GM18858 (cell line): ENCODE results near the gene SOX2.
A peak's percentile ranks its signal among the peaks of the same experiment; 100 is the strongest.

Source experiments
- ATAC-seq: cut with Tn5 transposase; IDR thresholded peaks from one replicate; pipeline ENCODE4 v1.9.1; 2021; ENCODE audit not compliant: unreplicated experiment

The SOX2 gene

DNA sequence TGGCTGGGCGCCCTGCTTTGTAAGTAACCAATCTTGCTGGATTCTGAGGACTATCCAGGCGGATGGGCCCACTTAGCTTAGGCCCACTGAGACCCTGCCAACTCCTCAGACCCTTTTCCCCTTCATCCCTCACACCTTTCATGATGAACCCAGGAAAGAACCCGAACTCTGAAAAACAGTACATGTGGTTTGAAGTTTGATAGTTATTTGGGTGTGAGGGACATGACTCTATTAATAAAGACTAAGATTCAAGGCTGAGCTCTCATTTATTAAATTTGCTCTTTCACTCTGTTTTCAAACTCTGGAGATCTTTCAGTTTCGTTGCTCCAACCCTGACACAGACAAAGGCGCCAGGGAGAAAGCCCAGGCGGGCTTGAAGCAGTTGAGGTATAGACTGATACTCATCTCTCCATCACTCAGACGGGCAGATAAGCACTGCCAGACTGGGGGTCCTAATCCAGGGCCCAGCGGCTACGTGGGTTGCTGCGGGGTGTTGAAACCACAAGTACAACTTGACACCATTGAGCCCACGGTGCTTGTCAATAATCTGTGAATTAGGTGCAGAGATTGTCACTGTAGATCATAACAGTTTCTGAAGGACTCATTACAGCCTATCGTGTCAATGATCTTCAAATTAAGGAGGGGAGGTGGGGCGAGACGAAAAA, 7.2 kb upstream of the SOX2 start:
- no peak for ATAC-seq

DNA sequence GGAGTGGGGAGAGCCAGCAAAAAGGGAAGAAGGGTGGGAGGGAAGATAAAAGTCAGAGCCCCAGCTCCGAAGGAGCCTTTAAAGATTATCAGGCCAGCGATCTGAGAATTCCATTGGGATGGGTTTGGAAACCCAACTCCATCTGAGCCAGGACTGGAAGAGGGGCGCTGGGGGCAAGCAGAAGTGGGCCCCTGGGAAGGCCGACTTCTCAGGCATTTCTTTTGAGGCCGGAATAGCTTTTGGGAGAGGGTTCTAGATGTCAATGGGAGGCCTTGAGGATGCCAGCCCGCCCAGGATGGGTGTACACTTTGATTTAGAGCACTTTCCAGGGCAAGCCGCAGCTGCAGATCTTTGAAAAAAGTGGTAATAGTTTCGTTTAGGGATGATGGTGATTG, 6.6 kb upstream of the SOX2 start:
- ATAC-seq = no peak

DNA sequence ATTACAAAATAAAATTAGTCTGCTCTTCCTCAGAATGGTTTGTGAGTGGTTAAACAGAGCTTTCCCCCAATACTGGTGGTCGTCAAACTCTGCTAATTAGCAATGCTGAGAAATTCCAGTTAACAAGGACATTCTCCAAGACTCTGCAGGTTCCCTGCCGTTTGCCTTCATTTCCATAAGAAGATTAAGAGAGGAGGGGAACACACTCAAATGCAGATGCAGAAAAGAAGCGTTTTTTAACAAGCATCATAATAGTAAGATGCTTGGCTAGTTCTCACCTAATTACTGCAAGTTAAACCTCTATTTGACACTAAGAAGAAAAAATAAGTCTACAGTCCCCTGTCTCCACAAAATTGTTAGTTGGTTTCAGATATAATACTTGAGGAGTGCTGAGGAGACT, 3.7 kb upstream of the SOX2 start:
- no peak for ATAC-seq

DNA sequence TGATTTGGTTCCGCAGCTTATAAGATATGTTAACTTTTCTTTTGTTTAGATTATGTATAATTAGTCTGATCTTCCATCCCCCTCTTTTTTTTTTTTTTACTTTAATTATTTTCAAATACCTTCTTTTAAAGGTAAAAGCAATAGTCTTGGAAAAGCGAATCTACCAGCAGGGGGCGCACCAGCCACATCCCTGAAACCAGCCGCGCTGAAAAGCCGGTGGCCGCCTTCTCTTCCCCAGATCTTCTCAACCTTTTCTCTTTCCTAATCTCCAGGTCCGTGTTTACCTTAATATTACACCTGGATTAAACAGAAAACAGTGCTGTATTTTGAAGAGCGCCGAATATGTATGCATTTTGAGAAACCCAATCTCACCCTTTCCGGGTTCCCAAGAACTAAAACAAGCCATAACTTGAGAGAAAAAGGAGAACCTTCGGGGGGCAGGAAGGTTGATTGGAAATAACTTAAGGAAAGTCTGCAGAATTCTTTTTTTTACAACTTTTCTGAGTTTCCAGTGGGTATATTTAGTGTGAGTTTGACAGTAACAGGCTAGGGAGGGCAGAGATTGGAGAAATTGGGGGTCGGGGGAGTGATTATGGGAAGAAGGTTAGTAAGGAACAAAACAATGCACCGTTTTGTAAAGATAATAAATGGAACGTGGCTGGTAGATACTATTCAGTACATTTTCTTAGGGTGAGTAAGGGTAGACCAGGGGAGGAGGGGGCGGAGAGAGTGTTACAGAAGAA, 2.0 kb upstream of the SOX2 start:
- ATAC-seq = peak; percentile 39

DNA sequence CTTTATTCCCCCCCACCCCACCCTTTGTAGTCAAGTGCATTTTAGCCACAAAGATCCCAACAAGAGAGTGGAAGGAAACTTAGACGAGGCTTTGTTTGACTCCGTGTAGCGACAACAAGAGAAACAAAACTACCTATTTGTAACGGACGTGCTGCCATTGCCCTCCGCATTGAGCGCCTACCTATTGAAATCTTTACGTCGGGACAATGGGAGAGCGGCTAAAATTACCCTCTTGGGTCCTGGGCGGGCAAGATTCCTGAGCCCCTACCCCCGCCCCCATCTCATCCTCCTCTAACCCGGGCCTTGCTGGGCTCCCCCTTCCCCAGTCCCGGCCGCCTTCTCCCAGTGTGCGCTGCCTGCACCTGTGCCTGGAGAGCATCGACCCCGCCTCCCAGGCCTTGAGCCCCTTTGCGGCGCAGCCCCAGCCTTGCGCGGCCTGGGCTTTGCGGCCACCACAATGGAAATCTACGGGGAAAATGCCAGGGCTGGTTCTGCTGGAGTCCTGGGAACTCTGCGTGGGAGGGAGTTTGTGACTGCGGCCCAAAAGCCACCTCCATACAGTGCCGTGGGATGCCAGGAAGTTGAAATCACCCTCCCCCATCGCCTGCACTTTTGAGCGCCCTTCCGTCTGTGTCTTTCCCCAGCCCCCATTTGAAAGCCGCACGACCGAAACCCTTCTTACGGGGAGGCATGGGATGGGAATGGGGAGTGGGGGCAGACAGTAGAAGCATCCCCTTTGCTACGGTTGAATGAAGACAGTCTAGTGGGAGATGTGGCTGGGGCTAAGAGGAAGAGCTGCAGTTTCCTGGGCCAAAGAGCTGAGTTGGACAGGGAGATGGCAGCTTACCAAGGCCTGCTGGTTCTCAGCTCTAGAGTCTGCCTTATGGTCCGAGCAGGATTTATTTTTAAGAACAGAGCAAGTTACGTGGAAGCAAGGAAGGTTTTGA, 1.1 kb upstream of the SOX2 start:
- ATAC-seq = no peak

DNA sequence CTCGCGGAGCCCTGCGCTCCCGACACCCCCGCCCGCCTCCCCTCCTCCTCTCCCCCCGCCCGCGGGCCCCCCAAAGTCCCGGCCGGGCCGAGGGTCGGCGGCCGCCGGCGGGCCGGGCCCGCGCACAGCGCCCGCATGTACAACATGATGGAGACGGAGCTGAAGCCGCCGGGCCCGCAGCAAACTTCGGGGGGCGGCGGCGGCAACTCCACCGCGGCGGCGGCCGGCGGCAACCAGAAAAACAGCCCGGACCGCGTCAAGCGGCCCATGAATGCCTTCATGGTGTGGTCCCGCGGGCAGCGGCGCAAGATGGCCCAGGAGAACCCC, 464 bp downstream of the SOX2 start:
- ATAC-seq = no peak

DNA sequence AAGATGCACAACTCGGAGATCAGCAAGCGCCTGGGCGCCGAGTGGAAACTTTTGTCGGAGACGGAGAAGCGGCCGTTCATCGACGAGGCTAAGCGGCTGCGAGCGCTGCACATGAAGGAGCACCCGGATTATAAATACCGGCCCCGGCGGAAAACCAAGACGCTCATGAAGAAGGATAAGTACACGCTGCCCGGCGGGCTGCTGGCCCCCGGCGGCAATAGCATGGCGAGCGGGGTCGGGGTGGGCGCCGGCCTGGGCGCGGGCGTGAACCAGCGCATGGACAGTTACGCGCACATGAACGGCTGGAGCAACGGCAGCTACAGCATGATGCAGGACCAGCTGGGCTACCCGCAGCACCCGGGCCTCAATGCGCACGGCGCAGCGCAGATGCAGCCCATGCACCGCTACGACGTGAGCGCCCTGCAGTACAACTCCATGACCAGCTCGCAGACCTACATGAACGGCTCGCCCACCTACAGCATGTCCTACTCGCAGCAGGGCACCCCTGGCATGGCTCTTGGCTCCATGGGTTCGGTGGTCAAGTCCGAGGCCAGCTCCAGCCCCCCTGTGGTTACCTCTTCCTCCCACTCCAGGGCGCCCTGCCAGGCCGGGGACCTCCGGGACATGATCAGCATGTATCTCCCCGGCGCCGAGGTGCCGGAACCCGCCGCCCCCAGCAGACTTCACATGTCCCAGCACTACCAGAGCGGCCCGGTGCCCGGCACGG, 991 bp downstream of the SOX2 start:
- no peak for ATAC-seq

DNA sequence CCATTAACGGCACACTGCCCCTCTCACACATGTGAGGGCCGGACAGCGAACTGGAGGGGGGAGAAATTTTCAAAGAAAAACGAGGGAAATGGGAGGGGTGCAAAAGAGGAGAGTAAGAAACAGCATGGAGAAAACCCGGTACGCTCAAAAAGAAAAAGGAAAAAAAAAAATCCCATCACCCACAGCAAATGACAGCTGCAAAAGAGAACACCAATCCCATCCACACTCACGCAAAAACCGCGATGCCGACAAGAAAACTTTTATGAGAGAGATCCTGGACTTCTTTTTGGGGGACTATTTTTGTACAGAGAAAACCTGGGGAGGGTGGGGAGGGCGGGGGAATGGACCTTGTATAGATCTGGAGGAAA, 1.5 kb downstream of the SOX2 start:
- ATAC-seq = no peak

DNA sequence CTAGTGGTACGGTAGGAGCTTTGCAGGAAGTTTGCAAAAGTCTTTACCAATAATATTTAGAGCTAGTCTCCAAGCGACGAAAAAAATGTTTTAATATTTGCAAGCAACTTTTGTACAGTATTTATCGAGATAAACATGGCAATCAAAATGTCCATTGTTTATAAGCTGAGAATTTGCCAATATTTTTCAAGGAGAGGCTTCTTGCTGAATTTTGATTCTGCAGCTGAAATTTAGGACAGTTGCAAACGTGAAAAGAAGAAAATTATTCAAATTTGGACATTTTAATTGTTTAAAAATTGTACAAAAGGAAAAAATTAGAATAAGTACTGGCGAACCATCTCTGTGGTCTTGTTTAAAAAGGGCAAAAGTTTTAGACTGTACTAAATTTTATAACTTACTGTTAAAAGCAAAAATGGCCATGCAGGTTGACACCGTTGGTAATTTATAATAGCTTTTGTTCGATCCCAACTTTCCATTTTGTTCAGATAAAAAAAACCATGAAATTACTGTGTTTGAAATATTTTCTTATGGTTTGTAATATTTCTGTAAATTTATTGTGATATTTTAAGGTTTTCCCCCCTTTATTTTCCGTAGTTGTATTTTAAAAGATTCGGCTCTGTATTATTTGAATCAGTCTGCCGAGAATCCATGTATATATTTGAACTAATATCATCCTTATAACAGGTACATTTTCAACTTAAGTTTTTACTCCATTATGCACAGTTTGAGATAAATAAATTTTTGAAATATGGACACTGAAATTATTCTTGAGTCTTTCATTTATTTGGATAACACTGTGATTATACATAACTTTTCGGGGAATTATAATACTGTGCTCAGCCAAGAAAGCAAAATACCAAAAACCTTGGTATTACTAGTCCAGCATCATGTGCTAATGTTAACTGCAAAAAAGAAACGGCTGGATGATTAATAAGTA, 2.2 kb downstream of the SOX2 start:
- no peak for ATAC-seq

DNA sequence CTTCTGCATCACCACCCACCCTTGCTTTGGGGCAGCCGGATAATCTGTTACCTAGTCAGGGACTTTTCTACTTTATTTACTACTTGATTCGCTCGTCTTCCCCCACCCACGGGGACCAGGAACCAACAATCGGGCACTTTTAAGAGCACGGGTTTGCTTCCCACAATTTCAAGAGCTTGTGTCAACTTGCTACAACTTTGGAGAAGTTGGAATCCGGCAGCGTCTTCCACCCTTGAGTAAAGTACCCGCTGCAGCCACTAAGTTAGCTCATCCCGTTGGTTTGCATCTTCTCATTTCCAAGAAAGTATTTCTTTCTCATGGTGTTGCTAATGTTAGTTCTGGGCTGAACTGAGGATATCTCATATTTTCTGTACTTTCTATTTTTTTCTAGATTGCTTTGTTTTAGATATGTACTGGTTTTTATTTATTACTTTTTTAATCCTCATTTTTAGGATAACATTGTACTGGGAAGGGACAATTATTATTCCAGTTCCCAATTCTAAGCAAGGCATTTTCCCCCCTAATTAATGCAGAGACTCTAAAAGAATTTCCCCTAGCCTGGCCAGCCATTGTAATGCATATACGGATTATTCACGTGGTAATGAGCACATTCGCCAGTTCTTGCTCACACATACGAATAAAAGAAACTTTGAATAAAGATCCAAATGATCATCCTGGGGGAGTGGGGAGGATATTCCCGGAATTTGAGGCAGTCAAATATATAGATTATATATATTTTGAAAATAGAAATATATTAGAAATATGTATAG, 4.0 kb downstream of the SOX2 start:
- no peak for ATAC-seq

DNA sequence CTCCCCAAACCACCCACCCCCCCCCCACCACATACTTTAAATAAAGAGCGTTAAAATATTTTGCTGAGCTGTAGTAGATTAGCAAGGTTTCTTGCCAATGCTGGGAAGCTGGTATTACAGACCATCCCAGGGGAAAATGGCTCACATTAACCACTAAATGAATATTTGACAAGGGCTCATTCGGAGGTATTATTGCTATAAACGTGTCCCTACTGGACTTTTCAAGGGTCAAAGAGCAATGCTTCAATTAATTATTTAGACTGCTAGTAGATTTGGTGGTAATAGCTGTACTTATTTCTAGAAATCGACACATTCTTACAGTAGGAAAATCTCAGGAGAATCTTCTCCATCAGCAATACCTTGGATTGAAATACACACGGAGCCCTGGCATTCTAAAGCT, 5.2 kb downstream of the SOX2 start:
- no peak for ATAC-seq

DNA sequence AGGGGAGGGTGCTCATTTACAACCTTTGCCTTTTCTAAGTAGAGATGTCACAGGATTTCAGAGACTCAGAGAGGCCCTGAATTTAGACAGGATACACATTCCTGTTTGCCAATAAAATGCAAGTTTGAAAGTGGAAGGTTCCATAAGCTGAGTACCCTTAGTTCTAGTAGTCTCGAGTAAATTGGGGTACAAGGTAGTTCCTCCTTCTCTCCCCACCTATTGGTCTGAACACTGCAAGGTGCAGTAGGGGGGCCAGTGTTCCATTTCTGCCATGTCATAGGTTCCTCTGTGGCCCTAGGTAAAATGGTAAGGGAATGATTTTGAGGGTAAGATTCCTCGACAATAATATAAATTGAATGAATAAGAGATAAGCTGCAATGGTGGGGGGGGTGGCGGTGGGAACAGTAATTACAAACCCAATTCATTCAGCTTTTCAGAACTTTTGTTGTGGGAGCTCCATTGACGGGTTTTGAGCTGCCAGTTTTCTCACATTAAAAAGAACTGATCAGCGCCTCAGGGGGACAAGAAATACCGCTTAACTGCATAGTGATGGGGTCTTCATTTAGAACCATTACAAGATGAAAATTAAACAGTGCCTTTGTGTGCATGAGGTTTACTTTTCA, 5.9 kb downstream of the SOX2 start:
- ATAC-seq = no peak

DNA sequence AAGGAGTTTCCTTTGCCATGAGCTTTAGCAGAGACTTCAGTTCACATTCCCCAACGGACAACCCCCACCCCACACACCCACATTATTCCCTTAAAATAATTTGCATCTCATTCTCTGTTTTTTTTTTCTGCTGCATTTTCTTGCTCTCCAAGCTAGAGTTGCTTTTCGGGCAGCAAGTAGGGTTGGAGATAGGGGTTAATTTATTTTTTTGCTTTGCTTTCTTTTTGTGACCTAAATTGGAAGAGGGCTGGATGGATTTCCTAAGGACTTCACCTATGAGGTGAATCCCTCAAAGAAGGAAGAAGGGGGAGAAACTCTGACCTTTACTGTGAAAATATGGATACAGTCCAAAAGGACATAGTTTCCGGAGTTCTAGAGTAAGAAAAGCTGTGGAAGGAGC, 6.6 kb downstream of the SOX2 start:
- no peak for ATAC-seq

DNA sequence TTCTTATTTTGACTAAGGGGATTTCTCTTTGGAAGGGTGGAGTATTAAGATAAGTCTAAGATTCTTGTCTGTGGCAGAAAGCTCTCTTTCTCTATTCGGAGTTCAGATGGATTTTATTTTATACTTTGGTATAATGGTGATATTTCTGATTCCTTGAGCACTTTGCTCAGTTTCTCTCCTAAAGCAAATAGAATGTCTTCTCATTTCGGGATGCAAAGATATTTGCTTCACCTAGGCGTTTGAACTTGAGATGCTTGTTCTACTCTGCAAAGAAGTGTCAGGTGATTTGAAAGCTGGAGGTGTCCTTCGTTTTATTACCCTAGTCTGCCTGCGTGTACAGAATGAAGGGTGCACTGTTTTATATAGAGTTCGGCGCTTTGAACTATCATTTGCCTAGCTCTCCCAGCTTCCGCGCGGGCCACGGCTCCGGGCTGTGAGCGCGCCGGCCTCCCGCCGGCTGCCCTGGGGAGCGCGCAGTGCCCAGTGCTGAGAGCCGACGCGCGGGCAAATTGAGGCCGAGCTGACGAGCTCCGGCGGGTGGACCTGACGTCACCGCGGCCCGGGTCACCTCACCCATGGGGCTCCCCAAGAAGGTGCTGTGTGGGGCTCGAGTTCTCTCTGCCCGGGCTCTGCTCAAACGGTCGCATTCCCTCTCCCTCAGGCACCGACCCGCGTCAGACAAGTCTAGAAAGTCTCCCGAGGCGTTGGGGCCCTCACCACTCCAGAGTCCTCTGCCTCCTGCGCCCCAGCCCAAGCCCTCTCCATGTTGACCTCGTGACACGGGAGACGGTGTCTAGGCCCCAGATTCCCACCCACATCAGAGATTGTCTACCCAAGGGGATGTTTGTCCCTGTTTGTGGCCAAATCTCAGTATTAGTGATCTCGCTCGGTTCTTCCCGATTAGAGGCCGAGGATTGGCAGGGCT, 7.5 kb downstream of the SOX2 start:
- ATAC-seq = no peak

DNA sequence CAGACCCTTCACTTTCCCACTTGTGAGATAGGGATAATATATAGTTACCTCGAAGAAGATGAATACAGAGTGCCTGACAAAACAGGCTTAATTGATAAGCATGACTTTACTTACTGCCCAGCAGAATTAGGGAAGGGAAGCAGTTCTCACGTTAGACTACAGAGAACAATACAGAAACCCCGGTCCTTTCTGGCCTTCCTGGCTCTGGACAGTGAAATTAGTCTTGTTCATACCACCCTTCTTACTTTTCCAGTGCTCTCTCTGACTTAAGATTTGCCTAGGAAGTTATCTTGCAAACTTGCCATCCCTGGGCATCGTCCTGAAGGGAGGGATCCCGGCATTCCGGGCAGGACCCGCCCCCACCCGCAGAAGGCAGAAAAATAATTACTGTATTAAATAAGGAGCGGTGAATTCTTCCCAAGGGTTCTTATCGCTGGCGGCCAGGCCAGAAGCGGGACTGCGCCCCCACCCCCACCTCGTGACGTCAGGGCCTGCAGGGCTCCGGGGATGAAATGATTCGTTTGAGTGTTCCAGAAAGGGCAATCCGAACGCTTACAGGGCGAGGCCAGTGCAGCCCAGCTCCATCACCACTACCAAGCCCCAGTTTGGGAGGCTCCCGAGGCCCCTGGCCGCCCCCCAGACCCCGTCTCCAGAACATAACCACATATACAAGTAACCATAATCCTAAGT, 8.4 kb downstream of the SOX2 start:
- no peak for ATAC-seq

DNA sequence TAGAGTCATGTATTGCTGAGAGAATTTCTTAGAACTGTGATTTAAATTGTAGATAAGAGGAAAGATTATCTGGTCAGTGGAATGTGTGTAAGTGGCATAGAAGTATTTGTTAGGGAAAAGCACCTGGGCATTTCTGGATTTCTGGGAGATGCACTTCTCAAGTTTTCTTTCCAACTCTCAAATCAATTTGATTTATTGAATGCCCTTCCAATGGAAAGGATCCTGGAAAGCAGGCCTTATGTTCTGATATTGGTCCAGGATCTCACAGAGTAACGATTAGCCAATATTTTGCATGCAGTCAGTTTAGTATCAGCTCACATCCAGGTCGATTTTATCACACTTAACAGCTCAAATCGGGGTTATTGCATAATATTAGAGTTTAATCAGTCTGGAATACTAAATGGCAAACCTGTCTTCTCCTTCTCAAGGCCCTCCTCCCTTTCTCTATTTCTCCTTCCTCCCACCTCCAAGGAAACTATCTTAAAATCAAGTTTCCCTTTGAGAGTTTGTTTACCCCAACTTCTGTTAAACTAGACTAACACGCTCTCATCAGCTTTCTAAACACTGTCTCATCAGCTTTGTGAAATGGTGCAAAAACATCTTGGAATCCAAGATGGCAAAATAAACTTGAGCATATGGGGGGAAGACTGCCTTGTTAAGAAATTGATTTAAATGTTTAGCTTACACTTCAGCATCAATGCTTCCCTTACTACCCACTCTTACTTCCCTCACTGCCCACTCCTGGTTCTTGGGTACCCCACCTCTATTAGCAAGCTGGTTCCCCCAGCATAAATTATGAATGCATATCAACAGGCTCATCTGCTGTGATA, 9.5 kb downstream of the SOX2 start:
- ATAC-seq = no peak

DNA sequence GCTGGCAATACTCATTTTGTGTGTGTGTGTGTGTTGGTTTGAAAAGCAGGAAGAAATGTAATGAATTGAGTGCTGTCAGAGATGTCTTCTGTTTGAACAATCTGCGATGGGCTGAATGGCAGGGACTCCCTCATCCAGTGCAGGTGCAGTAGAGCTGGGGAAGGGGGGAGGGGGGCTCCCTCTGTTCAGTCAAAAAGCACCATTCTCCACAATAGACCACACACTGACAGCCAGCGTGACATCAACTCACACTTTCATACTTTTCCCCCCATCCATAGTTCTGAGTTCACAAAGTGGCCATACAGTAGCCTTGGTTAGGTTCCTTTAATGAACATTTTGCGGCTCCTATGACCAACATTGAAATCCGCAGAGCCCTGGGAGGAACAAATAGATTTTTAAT, 10.4 kb downstream of the SOX2 start:
- ATAC-seq = no peak
